NT2/D1 (cell line): Measurements from ENCODE around the gene RBM38.

ENCODE experiments used
- DNase-seq: peaks from one replicate; pipeline ENCODE4 v3.0.0-alpha.2; 2011; ENCODE audit warnings: low read depth, low spot score
- H3K27me3 ChIP-seq: 2 replicates; pipeline ENCODE4 v1.6.0; 2011; ENCODE audit warnings: mild to moderate bottlenecking; ENCODE audit not compliant: insufficient read length, insufficient read depth
- H3K36me3 ChIP-seq: 2 replicates; pipeline ENCODE4 v1.6.1; 2011; ENCODE audit warnings: mild to moderate bottlenecking, low read length, mixed read lengths; ENCODE audit not compliant: insufficient read depth, insufficient read length
- H3K4me1 ChIP-seq: 2 replicates; pipeline ENCODE4 v1.5.1; 2011; ENCODE audit not compliant: insufficient read depth, insufficient read length
- H3K4me3 ChIP-seq: 2 replicates; pipeline ENCODE4 v1.5.1; 2011; ENCODE audit warnings: low read depth; ENCODE audit not compliant: insufficient read length
- H3K9ac ChIP-seq: 2 replicates; pipeline ENCODE4 v1.6.0; 2011; ENCODE audit warnings: low read depth; ENCODE audit not compliant: insufficient read length
- H3K9me3 ChIP-seq: 2 replicates; pipeline ENCODE4 v1.5.1; 2011; ENCODE audit warnings: mild to moderate bottlenecking, low read length; ENCODE audit not compliant: insufficient read depth
- SUZ12 ChIP-seq: IDR thresholded peaks from 2 replicates; pipeline ENCODE4 v1.6.1; 2011; ENCODE audit not compliant: insufficient read length, insufficient read depth; ENCODE audit errors: extremely low read depth
- YY1 ChIP-seq: IDR thresholded peaks from 2 replicates; pipeline ENCODE4 v1.6.1; 2011; ENCODE audit not compliant: insufficient read length, insufficient read depth
- ZNF274 ChIP-seq: IDR thresholded peaks from 2 replicates; pipeline ENCODE4 v1.6.1; 2011; ENCODE audit warnings: mild to moderate bottlenecking, low read depth, low read length

The RBM38 gene

DNA sequence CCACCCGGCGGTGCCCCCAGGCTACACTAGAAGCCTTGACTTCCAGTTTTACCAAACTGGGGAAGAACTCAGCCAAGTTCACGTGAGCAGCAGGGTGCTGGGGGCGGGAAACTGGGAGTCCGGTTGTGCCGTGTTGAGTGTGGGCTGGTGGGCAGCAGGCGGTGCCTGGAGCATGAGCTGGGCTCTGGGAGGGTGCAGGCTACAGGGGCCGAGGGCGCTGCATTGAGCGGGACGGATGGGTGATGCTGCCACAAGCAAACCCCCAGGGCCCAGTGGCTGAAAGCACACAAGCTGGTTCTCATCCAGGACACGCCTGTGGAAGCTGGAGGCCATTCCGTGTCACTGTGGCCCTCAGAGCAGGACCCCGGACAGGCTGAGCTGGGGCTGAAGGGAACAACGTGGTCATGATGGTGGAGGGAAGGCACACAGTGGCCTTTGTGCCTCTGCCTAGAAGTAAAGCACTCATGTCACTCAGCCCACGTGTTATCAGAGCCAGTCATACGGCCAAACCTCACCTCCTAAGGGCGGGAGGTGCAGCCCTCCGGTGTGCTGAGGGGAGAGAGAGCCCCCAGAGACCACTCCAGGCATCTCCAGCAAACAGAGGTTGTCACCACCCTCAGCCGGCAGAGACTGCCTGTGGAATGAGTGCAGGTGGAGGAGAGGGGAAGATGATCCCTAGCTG lies 29.5 kb downstream of the RBM38 start:
- DNase-seq = no peak
- no peaks in the 10 kb centered on the region for H3K27me3 ChIP-seq
- TF ChIP-seq ZNF274 (no peak), SUZ12 (no peak), YY1 (no peak)
- peak overlapping the region; percentile 25 for H3K9ac ChIP-seq
- H3K4me1 ChIP-seq = peaks cover 19% of the 10 kb centered on the region
- H3K9me3 ChIP-seq = no peaks in the 10 kb centered on the region
- no peak overlapping the region for H3K4me3 ChIP-seq
- no peaks in the 10 kb centered on the region for H3K36me3 ChIP-seq

DNA sequence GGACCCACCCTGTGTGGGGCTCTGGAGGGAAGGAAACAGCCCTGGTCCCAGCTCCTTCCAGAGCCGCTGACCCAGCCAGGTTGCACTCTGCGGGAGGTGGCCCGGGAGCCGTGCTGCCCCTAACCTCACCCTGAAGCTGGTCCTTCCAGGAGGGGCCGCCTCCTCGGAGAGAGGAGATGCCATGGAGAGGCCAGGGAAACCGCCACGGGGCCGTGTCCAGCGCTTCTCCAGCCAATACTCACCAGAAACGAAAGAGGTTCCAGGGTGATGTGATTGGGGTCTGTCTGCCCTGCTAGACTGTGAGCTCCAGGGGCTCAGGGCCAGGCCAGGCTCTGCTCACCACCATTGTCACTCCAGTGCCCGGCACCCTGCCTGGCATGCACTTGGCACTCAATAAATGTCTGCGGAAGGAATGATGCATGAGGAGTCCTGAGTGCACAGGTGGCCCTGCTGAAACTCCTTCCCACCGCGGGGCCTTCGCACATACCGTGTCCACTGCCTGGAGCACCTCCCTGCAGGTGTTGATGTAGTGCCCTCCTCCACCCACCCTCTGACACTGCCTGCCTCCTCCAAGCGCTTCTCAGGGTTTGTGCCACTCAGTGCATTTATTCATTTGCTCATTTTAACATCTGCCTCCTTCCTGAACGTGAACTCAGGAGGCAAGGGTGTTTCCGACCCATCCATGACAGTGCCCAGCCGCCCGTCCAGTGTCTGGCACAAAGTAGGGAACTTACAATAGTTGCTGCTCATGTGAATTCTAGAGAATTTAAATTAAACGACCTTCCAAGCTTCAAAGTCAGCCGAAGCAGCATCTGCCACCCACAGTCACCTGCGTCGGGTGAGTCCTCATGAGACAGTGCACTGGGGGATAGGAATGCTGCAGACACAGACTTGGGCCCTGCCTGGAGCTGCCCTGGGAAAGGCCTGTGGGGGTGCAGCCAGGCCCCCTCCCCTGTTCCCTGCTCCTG lies 30.3 kb downstream of the RBM38 start:
- Histone ChIP-seq H3K9ac (no peak overlapping the region), H3K27me3 (no peaks in the 10 kb centered on the region), H3K9me3 (no peaks in the 10 kb centered on the region), H3K4me3 (no peak overlapping the region), H3K36me3 (no peaks in the 10 kb centered on the region), H3K4me1 (peaks cover 21% of the 10 kb centered on the region)
- no peak for DNase-seq
- no peak for TF ChIP-seq ZNF274
- TF ChIP-seq YY1 = no peak
- no peak for TF ChIP-seq SUZ12

DNA sequence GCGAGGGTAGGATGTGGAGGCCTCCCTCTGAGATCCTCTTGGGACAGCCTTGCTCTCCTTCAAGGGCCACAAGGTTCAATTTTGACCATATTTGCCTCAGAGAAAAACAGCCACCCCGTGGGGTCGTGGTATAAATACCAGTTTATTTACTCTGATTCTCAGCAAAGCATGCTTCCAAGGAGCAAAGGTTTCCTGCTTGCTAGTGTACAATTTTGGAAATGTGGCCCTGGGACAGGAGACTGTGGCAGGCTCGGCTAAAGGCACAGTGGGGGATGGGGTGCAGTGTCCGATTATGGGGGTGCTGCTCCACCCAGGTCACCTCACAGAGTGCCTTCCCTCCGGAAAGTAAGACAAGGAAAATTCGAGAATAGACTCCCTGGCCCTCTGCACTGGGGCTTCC lies 31.1 kb downstream of the RBM38 start:
- no peaks in the 10 kb centered on the region for H3K9me3 ChIP-seq
- H3K4me1 ChIP-seq = peaks cover 21% of the 10 kb centered on the region
- no peaks in the 10 kb centered on the region for H3K27me3 ChIP-seq
- DNase-seq = no peak
- no peak for TF ChIP-seq ZNF274
- no peak for TF ChIP-seq YY1
- no peak for TF ChIP-seq SUZ12
- no peak overlapping the region for H3K4me3 ChIP-seq
- no peak overlapping the region for H3K9ac ChIP-seq
- no peaks in the 10 kb centered on the region for H3K36me3 ChIP-seq

DNA sequence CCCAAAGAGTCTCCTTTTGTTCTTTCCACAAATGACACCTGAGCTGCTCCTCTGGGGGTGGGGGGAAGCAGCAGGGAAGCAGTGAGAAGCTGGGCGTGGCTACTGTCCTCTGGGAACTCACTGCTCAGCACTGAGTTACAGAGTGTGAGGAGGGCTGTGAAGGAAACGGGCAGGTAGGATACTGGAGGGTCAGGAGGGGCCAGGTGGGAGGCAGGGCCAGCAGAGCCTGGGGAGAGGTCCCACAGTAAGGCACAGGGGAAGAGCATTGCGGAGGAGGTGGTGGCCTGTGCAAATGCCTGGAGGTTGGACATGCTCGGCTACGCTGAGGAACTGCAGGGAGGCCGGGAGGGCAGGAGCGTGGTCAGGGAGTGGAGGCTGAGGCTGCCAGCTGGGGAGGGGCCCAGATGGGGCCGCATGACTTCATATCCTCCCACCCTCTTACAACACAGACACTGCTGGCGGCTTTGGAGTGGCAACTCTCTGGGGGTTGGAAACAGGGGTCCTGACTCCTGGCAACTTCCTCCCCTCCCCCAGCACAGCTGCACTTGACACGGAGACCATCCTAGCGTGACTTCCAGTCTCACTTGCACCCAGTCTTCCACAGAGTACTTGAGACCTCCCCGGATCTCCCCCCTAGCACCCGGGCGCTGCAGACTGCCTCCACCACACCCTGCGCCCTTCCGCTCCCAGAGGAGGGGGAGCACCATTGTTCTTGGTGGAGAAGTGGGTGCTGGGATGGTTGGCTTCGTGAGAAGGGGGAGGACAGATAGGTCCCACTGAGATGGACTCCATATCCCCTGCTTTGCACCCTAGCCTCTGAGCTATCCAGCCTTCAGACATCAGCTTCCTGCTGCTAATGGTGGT lies 34.2 kb downstream of the RBM38 start:
- Histone ChIP-seq H3K36me3 (no peaks in the 10 kb centered on the region), H3K4me1 (peaks cover 30% of the 10 kb centered on the region), H3K9ac (peak overlapping the region; percentile 62), H3K4me3 (peak overlapping the region; percentile 41), H3K27me3 (no peaks in the 10 kb centered on the region), H3K9me3 (0 out of 2 replicates have a peak, but pooled peaks cover 4% of the 10 kb centered on the region)
- TF ChIP-seq SUZ12 = no peak
- no peak for TF ChIP-seq ZNF274
- no peak for TF ChIP-seq YY1
- no peak for DNase-seq

DNA sequence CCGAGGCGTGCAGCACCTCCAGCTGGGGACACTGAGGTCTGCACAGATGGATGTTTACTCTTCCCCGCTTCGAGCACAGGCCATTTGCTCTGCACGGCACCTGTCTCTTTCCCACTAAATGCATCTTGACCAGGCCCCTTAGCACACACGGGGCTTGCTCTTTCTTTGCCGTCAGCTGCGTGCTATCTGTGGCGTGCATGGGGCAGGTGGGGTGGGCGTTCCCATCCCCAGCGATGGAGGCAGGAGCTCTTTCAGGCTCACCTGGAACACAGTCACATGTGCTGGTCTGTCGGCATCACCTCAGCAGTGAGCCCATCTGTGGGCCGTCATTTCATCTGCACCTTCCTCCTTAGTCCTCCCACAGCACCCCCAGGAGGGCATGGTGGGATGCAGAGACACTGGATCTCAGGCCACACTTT lies 35.1 kb downstream of the RBM38 start:
- Histone ChIP-seq H3K9ac (no peak overlapping the region), H3K9me3 (0 out of 2 replicates have a peak, but pooled peaks cover 4% of the 10 kb centered on the region), H3K27me3 (no peaks in the 10 kb centered on the region), H3K4me1 (peaks cover 21% of the 10 kb centered on the region), H3K4me3 (no peak overlapping the region), H3K36me3 (no peaks in the 10 kb centered on the region)
- TF ChIP-seq SUZ12 (no peak), YY1 (no peak), ZNF274 (no peak)
- DNase-seq = no peak

DNA sequence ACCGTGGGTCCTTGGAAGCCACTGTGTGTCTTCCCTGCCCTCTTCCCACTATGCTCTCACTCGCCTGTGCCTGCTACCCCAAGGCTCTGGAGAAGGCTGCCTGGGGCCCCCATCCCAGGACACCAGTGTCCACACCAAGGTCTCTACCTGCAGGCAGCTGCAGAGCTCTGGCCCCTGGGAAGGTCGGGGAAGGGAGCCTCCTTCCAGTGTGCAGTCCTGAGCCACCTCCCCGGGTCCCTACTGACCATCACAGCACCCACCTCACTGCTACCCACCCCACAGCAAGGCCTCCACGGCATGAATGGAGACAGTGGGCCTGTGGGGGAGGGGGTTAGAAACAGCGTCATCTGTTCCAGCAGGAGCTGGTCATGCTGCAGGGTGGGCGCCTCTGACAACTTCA lies 35.6 kb downstream of the RBM38 start:
- peaks cover 19% of the 10 kb centered on the region for H3K4me1 ChIP-seq
- no peak overlapping the region for H3K9ac ChIP-seq
- no peaks in the 10 kb centered on the region for H3K27me3 ChIP-seq
- no peaks in the 10 kb centered on the region for H3K36me3 ChIP-seq
- no peak overlapping the region for H3K4me3 ChIP-seq
- TF ChIP-seq SUZ12 (no peak), YY1 (no peak), ZNF274 (no peak)
- 0 out of 2 replicates have a peak, but pooled peaks cover 4% of the 10 kb centered on the region for H3K9me3 ChIP-seq
- no peak for DNase-seq
